HEK293 (cell line): Measurements from ENCODE around the gene ARMC2.

Source experiments
- CTCF ChIA-PET: fragments of 350-600 bp; formaldehyde crosslinking; extraction: SDS; loops from one replicate; lab custom pipeline; 2021; ENCODE audit warnings: antibody characterized with exemption; lab: Yijun Ruan, JAX
- POLR2A ChIA-PET: fragments of 300-600 bp; formaldehyde crosslinking; extraction: SDS; loops from one replicate; lab custom pipeline; 2020; ENCODE audit warnings: antibody characterized with exemption, inconsistent platforms; lab: Yijun Ruan, JAX
- H3K27ac ChIP-seq: fragments of 200-500 bp; sonication (Bioruptor generic); 2 replicates; pipeline ENCODE4 v1.5.1; 2014; ENCODE audit warnings: low read depth, low read length, control low read depth, inconsistent platforms; ENCODE audit errors: extremely low read depth
- H3K36me3 ChIP-seq, 2 experiments: fragments of 200-500 bp in 1 of 2; sonication (Bioruptor generic) in 1 of 2; 1 replicate in 1 of 2; 2 replicates in 1 of 2; pipeline ENCODE4 v1.5.1; 2014 to 2017; ENCODE audit warnings: inconsistent platforms in 2 of 2, low read length in 2 of 2; ENCODE audit not compliant: control insufficient read depth in 2 of 2, insufficient read depth in 1 of 2
- H3K4me1 ChIP-seq: fragments of 200-500 bp; sonication (Bioruptor generic); 2 replicates; pipeline ENCODE4 v1.5.1; 2014; ENCODE audit warnings: mild to moderate bottlenecking, low read length, inconsistent platforms; ENCODE audit not compliant: control insufficient read depth, insufficient read depth
- H3K4me3 ChIP-seq: 2 replicates; pipeline ENCODE4 v1.5.1; 2011; ENCODE audit warnings: low read depth, mild to moderate bottlenecking, control low read depth, low read length, moderate library complexity
- H3K9me3 ChIP-seq: fragments of 200-500 bp; sonication (Bioruptor generic); 2 replicates; pipeline ENCODE4 v1.5.1; 2014; ENCODE audit warnings: low read depth, low read length, inconsistent platforms; ENCODE audit not compliant: control insufficient read depth, insufficient read depth
- CTCF ChIP-seq: fragments of 450-650 bp; formaldehyde crosslinking; IDR thresholded peaks from 2 replicates; pipeline ENCODE4 v1.5.1; 2016; ENCODE audit warnings: missing biosample characterization, missing genetic modification characterization
- PBX3 ChIP-seq: sonication (generic); formaldehyde crosslinking; IDR thresholded peaks from 2 replicates; pipeline ENCODE4 v1.8.1; 2022; ENCODE audit warnings: mild to moderate bottlenecking, moderate library complexity, missing genetic modification reagents
- SCRT2 ChIP-seq: fragments of 450-650 bp; formaldehyde crosslinking; IDR thresholded peaks from 2 replicates; pipeline ENCODE4 v1.5.1; 2016; ENCODE audit warnings: missing biosample characterization, missing genetic modification characterization
- TRIM28 ChIP-seq: IDR thresholded peaks from 2 replicates; pipeline ENCODE4 v1.6.1; 2011; ENCODE audit warnings: low read length, control low read depth, borderline replicate concordance
- ZBTB10 ChIP-seq: fragments of 450-650 bp; formaldehyde crosslinking; IDR thresholded peaks from 2 replicates; pipeline ENCODE4 v1.5.1; 2016; ENCODE audit warnings: missing biosample characterization, missing genetic modification characterization
- ZFHX2 ChIP-seq: fragments of 450-650 bp; formaldehyde crosslinking; conservative IDR thresholded peaks from 2 replicates; pipeline ENCODE4 v1.5.1; 2016; ENCODE audit warnings: missing biosample characterization, missing genetic modification characterization
- ZNF138 ChIP-seq: fragments of 450-650 bp; formaldehyde crosslinking; IDR thresholded peaks from 2 replicates; pipeline ENCODE4 v1.5.1; 2016; ENCODE audit warnings: missing biosample characterization, missing genetic modification characterization, borderline replicate concordance
- ZNF561 ChIP-seq: fragments of 450-650 bp; IDR thresholded peaks from 2 replicates; pipeline ENCODE4 v1.5.1; 2018; ENCODE audit warnings: missing biosample characterization, missing genetic modification characterization, borderline replicate concordance
- ZNF585B ChIP-seq: fragments of 450-650 bp; formaldehyde crosslinking; IDR thresholded peaks from 2 replicates; pipeline ENCODE4 v1.5.1; 2016; ENCODE audit warnings: missing biosample characterization, missing genetic modification characterization
- ZNF776 ChIP-seq: fragments of 450-650 bp; formaldehyde crosslinking; IDR thresholded peaks from 2 replicates; pipeline ENCODE4 v1.5.0; 2017; ENCODE audit warnings: missing biosample characterization, missing genetic modification characterization, borderline replicate concordance
- ZNF785 ChIP-seq: fragments of 450-650 bp; formaldehyde crosslinking; IDR thresholded peaks from 2 replicates; pipeline ENCODE4 v1.5.1; 2016; ENCODE audit warnings: missing biosample characterization, missing genetic modification characterization
- ZSCAN16 ChIP-seq: fragments of 450-650 bp; formaldehyde crosslinking; IDR thresholded peaks from 2 replicates; pipeline ENCODE4 v1.5.1; 2016; ENCODE audit warnings: missing biosample characterization, missing genetic modification characterization
- TF ChIP-seq, protein P1 (sequence below): fragments of 450-650 bp; formaldehyde crosslinking; IDR thresholded peaks from 2 replicates; pipeline ENCODE4 v1.5.1; 2016; ENCODE audit warnings: missing biosample characterization, missing genetic modification characterization
- TF ChIP-seq, protein P2 (sequence below): fragments of 450-650 bp; formaldehyde crosslinking; IDR thresholded peaks from 2 replicates; pipeline ENCODE4 v1.5.1; 2016; ENCODE audit warnings: missing biosample characterization, missing genetic modification characterization, borderline replicate concordance

ARMC2 gene

GRCh38 chr6:108805611-108806167 is 42.5 kb upstream of the ARMC2 start:
- Histone ChIP-seq H3K36me3 (no peaks in the 10 kb centered on the region), H3K4me3 (no peak overlapping the region), H3K27ac (no peak overlapping the region), H3K4me1 (0 out of 2 replicates have a peak, but pooled peaks cover 2% of the 10 kb centered on the region), H3K9me3 (no peaks in the 10 kb centered on the region)
- ChIA-PET CTCF (interaction anchor here (1.2 kb wide), 1 partner anchor 30 kb away, joined by 5 read pairs; no protein-coding TSS in a partner anchor), POLR2A (interaction anchor here (0.7 kb wide), 1 partner anchor 684 kb away, joined by 4 read pairs; no protein-coding TSS in a partner anchor)
- no peak for TF ChIP-seq CTCF
- TF ChIP-seq ZNF585B = no peak
- TF ChIP-seq, protein P1, sequence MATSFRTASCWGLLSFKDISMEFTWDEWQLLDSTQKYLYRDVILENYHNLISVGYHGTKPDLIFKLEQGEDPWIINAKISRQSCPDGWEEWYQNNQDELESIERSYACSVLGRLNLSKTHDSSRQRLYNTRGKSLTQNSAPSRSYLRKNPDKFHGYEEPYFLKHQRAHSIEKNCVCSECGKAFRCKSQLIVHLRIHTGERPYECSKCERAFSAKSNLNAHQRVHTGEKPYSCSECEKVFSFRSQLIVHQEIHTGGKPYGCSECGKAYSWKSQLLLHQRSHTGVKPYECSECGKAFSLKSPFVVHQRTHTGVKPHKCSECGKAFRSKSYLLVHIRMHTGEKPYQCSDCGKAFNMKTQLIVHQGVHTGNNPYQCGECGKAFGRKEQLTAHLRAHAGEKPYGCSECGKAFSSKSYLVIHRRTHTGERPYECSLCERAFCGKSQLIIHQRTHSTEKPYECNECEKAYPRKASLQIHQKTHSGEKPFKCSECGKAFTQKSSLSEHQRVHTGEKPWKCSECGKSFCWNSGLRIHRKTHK (tag by site-specific recombination) = no peak

- ChIA-PET POLR2A (no interaction called here), CTCF (interaction anchor here (1.2 kb wide), 1 partner anchor 30 kb away, joined by 5 read pairs; no protein-coding TSS in a partner anchor)
- H3K36me3 ChIP-seq = no peaks in the 10 kb centered on the region
- H3K27ac ChIP-seq = no peak overlapping the region
- TF ChIP-seq ZBTB10 (tag by site-specific recombination) (no peak), ZNF585B (peak; percentile 43), TRIM28 (0 out of 2 replicates have a peak, but pooled peaks have one; percentile 43)
- 0 out of 2 replicates have a peak, but pooled peaks cover 2% of the 10 kb centered on the region for H3K4me1 ChIP-seq
- no peak overlapping the region for H3K4me3 ChIP-seq
- no peaks in the 10 kb centered on the region for H3K9me3 ChIP-seq
These were observed 42.1 kb upstream of the ARMC2 start for GRCh38 chr6:108806171-108806570.

DNA sequence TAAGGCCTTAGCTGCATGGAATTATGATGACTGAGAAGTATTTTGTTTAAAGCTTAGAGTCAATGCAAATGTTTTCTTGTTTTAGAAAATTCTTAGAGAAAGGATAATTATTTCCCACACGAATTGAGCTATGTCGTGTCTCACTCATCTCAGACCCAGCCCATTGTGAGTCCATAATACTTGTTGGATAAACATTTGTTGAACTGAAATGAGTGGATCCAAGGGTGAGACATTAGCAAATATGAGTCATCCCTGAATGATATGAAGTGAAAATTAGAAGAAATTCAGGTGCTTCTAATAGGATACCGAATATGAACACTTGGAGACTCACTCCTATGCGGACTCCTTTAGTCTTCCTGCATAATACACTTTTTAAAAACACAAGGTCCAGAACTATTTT is 41.6 kb upstream of the ARMC2 start:
- POLR2A ChIA-PET = no interaction called here
- H3K4me1 ChIP-seq = 0 out of 2 replicates have a peak, but pooled peaks cover 2% of the 10 kb centered on the region
- H3K9me3 ChIP-seq = no peaks in the 10 kb centered on the region
- CTCF ChIA-PET = interaction anchor here (1.2 to 1.6 kb wide), 2 partner anchors 29 kb away, joined by 4 to 5 read pairs; no protein-coding TSS in a partner anchor
- H3K27ac ChIP-seq = no peak overlapping the region
- H3K4me3 ChIP-seq = no peak overlapping the region
- TF ChIP-seq ZFHX2 (tag by site-specific recombination) = no peak
- TF ChIP-seq ZNF785 (tag by site-specific recombination) = no peak
- no peak for TF ChIP-seq ZNF138 (tag by site-specific recombination)
- TF ChIP-seq ZSCAN16 (tag by site-specific recombination) = no peak
- no peak for TF ChIP-seq PBX3 (CRISPR knock-in tag)
- no peak for TF ChIP-seq ZNF776 (tag by site-specific recombination)
- TF ChIP-seq, protein P2, sequence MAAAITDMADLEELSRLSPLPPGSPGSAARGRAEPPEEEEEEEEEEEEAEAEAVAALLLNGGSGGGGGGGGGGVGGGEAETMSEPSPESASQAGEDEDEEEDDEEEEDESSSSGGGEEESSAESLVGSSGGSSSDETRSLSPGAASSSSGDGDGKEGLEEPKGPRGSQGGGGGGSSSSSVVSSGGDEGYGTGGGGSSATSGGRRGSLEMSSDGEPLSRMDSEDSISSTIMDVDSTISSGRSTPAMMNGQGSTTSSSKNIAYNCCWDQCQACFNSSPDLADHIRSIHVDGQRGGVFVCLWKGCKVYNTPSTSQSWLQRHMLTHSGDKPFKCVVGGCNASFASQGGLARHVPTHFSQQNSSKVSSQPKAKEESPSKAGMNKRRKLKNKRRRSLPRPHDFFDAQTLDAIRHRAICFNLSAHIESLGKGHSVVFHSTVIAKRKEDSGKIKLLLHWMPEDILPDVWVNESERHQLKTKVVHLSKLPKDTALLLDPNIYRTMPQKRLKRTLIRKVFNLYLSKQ (tag by site-specific recombination) = no peak
- peak; percentile 43; the same call in 1 of the 2 replicates for TF ChIP-seq SCRT2 (tag by site-specific recombination)
- TF ChIP-seq ZNF561 (tag by site-specific recombination) = no peak
- TF ChIP-seq, all 188 proteins: peak for 1
- no peaks in the 10 kb centered on the region for H3K36me3 ChIP-seq
